CD1c-positive myeloid dendritic cell (primary cell): ENCODE results near the gene EEPD1.

Source experiments
- DNase-seq: peaks from one replicate; pipeline ENCODE4 v3.0.0-alpha.2; 2016; ENCODE audit errors: extremely low spot score

The EEPD1 gene

DNA sequence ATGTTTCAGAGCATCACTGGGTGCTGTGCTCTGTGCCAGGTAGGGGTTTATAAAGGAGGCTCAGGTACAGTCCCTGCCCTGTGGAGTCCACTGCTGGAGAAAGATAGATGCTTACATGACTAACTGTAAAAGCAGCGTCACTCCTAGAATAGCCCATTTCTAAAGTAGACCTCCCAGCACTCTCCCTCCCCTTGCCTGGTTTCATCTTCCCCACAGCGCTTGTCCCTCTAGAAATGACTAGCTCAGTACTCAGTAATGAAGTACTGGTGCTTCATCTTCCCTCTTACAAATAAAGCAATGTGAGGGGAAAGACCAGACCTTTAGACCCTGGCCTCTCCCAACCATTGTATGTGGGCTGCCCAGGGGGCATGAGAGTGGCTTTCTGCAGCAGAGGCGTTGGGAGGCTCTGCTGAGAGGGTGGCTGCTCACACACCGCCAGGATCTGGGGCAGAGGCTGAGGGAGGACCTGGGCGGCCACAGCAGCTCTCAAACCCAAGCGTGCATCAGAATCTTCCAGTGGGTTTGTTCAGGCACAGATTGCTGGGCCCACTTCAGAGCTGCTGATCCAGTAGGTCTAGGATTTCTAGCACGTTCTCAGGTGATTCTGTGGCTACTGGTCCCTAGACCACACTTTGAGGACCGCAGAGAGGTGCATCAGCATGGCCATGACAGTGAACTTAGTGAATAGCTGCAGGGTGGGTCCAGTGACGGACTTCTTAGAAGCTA lies 126.3 kb downstream of the EEPD1 start:
- DNase-seq: no peak

DNA sequence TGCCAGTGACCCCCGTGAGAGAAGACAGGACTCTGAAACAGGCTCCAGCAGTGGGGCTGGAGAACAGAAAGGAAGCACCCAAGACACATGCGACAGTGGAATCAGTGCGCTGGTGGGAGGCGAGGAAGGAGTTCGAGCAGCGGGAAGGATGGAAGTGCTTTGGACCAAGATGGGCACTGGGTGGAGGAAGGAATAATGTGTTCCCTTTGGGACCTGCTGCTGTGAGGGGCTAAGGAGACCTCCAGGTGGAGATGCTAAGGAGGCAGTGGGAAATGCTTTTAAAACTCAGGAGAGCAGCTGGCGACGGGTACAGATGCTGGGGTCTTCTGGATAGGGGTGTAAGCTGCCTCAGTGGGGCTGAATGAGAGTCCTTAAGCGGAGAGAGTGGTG lies 126.9 kb downstream of the EEPD1 start:
- DNase-seq: no peak

DNA sequence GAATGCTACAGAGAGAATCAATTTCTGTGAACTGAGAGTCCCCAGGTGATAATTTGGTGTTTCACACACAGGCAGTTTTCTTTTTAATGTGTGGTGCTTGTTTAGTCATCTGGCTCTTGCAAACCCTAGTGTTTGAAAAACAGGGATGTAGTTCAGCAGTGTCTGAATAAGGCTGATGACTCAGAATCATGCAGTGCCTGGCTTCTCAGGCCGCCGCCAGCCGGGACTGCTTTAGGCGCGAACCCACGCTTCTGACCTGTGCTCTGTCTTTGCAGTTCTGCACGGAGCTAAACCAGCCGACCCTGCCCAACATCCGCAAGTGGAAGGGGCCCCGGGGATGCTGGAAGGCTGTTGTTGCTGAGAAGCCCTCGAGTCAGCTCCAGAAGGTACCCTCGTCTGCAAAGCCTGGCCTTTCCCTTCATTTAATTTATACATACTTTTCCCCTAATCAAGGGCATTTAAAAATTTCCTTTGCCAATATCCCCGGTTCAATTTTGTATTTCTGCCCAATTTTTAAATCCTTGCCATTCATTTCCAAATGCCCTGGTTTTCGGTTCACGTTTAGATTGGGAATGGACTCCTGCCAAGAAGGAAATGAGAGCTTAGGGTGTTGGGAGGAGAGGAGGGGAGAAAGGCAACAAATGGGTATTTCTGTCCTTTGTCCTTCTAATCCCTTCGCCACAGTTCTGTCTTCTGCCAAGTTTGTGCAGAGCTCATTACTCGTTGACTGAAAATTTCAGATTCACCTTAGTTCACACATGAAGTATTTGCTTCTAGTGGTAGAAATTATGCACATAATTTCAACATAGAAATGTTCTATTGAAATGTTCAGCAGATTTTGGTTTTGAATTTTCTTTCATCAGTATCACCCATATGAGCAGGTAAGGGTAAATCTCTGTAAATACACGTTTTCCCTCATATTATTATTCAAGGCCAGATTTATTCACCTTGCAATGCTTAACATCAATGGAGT lies 128.1 kb downstream of the EEPD1 start:
- DNase-seq: peak; percentile 91

DNA sequence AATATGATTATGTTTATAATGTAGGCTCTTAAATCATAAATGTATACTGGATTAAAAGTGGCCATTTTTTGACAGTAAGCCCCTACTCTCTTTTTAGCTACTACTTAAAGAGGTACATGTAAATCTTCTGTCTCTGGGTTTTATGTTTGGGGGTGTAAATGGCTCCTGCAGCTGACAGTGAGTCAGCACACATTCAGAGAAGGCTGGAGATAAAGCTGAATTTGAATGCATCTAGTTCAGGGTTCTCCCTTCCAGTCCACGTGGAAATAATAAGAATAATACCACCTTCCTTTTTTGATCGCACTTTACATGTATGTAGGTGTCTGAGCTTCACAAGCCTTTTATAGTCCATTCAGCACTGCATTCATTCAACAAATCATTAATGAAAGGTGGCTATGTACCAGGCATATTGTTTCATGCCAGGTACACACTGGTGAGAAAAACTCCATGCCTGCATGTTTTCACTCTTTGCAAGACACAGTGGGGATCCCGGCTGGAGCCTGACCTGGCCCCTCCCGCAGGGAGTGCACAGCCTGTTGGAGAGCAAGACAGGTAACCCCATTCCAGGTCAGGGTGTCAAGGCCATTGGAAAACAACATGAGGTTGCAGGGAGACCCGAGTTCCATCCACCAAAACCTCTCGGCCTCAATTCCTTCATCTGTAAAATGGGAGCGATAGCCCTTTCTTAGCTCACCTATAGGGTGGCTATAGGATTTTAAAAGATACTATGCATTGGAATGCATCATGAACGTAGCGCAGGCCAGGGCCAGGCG lies 129.1 kb downstream of the EEPD1 start:
- DNase-seq: no peak

- DNase-seq: no peak
These were observed 130.1 kb downstream of the EEPD1 start for GRCh38 chr7:36283181-36283580.

DNA sequence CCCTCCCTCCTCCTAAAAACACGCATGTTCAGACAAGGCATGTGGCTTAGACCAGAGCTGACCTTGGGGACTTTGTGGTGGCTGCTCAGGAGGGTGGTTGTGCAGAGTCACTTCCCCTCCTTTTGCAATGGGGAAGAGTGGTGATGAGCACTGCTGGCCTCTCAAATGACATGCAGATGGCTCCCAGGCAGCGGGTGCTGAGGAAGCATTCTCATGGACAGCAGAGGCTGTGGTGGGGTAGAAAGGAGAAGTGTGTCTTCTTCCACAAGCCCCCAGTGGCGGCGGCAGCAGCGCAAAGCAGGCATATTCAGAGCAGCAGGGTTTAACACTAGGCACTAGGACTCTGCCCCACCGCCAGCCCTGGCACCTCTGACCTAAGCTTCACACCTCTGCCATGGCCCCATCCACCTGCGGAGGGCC lies 130.7 kb downstream of the EEPD1 start:
- DNase-seq: peak; percentile 96

DNA sequence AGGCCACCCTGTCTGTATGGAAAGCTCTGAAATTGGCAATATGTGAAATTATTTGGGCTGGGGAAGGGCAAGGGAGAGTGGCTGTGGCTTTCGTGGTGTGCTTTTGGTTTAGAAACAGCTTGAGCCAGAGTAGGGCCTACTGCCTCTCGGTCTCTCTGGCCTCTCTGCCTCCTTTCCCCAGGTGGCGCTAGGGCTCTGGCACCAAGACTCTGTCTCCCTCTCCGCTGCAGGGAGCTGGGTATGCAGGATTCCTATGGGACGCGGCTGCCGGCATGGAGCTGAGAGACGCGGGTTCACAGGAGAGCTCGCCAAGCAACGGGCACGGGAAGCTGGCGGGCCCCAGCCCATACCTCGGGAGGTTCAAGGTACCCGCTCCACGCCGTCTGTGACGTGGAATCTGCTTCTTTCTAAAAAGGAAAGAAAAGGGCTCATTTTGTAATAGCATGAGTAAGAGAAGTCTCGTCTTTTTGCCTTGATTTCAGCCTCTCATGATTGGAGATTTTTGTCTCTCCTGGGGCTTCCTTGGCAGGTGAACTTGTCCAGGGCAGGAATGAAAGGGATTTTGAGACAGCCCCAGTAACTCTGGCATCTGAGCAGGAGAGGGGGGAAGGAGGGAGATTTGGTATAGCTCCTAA lies 131.5 kb downstream of the EEPD1 start:
- DNase-seq: no peak

DNA sequence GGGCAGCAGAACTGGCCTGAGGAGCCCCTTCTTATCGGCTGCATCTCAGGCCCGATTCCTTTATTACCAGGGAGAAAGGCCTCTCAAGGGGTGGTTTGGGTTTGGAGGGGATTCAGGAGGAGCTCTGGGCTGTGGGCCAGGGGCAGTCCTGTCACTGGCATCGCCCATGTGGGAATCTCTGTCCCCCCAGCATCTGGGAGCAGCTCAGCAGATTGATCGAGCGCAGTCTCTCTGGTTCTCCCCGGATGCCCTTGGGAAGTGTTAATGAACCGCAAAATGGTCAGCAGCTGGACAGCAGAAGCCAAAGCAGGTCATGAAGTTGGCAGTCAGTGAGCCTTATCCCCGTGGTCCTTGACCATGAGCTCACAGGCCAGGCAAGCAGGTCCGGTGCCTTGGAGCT lies 132.2 kb downstream of the EEPD1 start:
- no peak for DNase-seq

- peak; percentile 58 for DNase-seq
These were observed 133.2 kb downstream of the EEPD1 start for GRCh38 chr7:36286226-36286625.

DNA sequence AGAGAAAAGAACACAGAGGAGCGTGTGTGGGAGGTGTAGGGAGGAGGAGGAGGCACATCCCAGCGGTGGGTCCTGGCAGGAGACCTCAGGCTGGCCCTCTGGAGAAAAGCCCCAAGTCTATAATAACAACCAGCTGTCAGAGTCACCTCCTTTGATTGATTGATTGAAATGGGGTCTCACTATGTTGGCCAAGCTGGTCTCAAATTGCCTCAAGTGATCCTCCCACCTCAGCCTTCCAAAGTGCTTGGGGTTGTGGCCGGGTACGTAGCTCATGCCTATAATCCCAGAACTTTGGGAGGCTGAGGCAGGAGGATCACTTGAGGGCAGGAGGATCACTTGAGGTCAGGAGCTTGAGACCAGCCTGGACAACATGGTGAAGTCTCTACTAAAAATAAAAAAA lies 133.6 kb downstream of the EEPD1 start:
- DNase-seq: no peak

DNA sequence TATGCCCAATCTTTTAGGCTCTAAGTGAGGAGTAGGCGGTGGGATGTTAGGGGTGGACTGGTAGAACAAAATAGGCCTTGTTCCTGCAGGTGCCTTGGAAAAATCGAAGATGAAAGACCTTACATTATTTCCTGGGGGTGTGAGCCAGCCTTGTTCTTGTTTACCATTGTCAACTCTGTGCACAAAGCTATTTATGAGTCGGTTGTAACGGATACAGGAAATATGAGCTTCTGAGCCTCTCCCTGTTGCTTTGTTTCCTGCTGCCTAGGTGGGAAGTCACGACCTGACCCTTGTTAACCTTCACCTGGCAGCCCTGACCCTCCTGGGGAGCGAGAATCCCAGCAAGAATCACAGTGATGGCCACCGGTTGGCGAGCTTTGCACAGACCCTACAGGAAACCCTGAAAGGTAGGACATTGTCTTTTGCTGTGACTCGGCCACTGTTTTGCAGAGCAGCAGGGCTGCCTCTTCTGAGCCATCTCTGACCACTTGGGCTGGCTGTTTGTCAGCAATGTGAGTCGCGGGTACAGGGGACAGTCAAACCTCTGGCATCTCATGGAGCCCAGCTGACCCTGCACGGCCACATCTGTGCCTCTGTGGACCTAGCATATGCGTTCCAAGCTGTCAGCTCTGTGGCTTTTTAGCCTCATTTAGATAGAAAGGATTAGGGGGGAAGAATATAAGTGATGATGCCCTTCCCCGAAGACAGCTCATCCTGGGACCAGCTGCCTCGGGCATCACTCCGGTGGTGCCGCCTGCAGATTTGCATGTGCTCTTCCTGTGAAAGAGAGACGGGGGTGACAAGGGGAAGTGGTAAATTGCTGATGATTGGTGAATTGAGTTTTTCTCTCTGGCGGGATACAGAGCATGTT lies 134.6 kb downstream of the EEPD1 start:
- peak; percentile 82 for DNase-seq

- DNase-seq: no peak
These were observed 135.4 kb downstream of the EEPD1 start for GRCh38 chr7:36288501-36288900.

- DNase-seq: no peak
These were observed 137.0 kb downstream of the EEPD1 start for GRCh38 chr7:36289833-36290661.

- peak; percentile 90 for DNase-seq
These were observed 138.6 kb downstream of the EEPD1 start for GRCh38 chr7:36291387-36292316.

DNA sequence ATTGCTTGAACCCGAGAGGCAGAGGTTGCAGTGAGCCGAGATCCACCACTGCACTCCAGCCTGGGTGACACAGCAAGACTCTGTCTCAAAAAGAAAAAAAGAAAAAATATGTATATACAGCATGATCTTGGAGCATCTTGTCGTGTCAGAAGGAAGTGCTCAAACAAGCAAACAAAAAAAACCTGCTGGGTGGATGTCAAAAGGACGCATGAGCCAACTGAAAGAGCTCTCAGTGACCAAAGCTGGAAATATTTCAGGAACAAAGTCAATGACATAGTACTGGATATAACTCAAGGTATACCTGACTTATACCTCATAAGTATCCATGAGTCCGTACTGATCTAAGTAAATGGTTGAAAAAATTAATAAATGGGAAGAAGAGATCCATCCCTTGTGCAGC lies 142.0 kb downstream of the EEPD1 start:
- no peak for DNase-seq

DNA sequence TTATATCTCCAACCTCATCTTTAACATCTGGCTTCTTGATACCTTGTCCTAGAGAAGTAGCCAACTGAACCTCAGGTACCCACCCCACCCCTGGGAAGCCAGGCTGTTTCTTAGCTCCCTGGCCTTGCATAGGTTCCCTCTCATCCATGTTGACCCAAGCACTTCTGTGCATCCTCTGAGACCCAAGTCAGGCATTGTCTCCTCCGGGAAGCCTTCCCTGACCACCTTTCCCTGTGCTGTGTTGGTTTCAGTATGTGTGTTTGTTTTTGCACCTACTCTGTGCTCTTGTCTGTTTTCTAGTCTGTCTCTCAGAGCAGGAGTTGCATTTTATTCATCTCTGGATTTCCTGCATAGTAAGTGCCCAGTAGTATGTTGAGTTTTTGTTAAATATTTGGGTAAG lies 143.2 kb downstream of the EEPD1 start:
- DNase-seq: no peak

GRCh38 chr7:36297364-36298009 lies 144.4 kb downstream of the EEPD1 start:
- no peak for DNase-seq

- no peak for DNase-seq
These were observed 145.1 kb downstream of the EEPD1 start for GRCh38 chr7:36298106-36298505.
